Measurements from ENCODE around the gene CFAP44. TPM values are rescaled to one million over a fixed set of nuclear protein-coding genes. Genes with fewer than 3 reads are reported as not detected.

CFAP44 gene
- total RNA-seq, 1 experiment from 2014 or later = 1.5 TPM

Other genes starting within 250 kb of the CFAP44 start
- 5.0 and 12.5 TPM in 2 replicates for gene BOC, start 229.9 kb downstream of the CFAP44 start, total RNA-seq (2014; rRNA removed; shearing (Covaris generic))
- 24.9 and 26.5 TPM in 2 replicates for gene SPICE1, start 73.7 kb upstream of the CFAP44 start, total RNA-seq (2014; rRNA removed; shearing (Covaris generic))
- 0.17 TPM in 1 of 2 replicates, not detected in the other for gene SIDT1, start 91.1 kb upstream of the CFAP44 start, total RNA-seq (2014; rRNA removed; shearing (Covaris generic))